ENCODE data around the gene RAD51B.

DNA sequence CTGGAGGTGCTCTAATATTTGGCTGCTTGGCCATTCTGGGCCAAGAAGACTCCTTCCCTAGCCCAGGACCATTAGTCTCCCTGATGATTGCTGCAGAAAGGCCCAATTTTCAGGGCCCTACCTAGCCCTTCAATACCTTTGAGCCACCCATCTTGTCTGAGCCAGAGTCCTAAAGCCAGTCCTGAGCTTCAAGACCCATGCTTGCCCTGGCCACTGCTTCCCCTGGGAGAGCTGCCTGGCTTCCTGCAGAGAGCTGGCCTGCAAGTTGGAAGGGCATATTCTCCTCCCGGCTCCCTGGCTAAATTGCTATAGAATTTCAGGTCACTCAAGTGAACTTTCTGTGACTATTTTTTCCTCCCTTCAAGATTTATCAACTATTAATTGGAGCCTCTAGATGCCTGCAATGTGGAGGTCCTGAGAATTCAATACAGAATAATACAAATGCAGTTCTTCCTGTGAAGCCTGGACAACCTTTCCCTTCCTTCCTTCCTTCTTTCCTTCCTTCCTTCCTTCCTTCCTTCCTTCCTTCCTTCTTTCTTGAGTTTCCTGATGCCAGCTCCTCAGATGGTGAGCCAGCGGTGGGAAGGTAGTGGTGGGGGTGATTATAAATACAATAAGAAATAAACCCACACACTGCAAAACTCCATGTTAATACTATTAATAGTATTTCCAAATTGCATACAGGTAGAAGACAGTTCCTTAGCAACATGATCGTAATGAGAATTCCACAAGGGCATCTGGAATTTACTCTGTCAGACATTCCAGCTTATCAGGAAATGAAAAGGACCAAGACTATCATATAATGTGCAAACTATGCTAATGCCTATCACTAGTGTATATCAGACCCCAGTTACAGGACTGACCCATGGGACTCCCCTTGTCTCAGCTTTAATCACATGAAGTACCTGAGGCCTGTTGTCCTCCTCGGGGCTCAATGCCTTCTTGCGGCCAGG lies 865.2 kb downstream of the RAD51B start:
- TF ChIP-seq, protein P1, sequence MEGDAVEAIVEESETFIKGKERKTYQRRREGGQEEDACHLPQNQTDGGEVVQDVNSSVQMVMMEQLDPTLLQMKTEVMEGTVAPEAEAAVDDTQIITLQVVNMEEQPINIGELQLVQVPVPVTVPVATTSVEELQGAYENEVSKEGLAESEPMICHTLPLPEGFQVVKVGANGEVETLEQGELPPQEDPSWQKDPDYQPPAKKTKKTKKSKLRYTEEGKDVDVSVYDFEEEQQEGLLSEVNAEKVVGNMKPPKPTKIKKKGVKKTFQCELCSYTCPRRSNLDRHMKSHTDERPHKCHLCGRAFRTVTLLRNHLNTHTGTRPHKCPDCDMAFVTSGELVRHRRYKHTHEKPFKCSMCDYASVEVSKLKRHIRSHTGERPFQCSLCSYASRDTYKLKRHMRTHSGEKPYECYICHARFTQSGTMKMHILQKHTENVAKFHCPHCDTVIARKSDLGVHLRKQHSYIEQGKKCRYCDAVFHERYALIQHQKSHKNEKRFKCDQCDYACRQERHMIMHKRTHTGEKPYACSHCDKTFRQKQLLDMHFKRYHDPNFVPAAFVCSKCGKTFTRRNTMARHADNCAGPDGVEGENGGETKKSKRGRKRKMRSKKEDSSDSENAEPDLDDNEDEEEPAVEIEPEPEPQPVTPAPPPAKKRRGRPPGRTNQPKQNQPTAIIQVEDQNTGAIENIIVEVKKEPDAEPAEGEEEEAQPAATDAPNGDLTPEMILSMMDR (IDR thresholded peaks at IDR 0.05), result no peak
- no peak for TF ChIP-seq POLR2A (IDR thresholded peaks at IDR 0.05)

All from thyroid gland (tissue), 4 donors.